Right kidney (tissue), 1 donor: ENCODE results near the gene FOXJ1.

Source experiments
- DNase-seq: peaks from one replicate; pipeline ENCODE4 v3.0.0-alpha.2; 2016

Gene FOXJ1

DNA sequence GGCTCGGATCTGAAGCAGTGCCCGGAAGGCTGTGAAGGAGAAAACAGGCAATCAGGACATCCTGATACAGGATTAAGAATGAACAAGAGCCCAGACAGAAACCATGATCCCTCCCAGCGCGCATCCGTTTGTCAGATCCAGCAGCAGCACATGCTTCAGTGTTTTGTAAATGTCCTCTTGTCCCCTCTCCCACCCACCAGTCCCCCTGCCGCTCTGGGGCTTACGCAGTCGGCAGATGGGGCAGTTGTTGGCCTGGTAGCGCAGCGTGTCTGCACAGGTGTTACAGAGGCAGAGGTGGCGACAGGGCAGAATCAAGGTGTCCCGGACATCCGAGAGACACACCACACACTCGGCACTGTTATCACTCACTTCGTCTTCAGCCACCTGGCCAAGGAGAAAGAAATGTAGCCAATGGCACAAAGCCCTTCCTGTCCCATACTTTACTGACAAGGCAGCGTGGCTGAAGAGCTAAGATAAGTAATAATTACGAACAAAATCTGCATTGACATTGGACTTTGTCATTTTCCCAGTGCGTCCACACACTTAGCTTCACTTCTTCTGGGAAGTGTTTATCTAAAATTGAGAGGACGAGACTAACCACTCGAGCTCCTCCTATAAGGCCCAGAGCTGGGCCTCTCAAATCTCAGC, 20.7 kb upstream of the FOXJ1 start:
- DNase-seq: no peak

GRCh38 chr17:76160896-76161528, 20.0 kb upstream of the FOXJ1 start:
- DNase-seq: no peak

GRCh38 chr17:76159157-76159556, 18.1 kb upstream of the FOXJ1 start:
- no peak for DNase-seq

DNA sequence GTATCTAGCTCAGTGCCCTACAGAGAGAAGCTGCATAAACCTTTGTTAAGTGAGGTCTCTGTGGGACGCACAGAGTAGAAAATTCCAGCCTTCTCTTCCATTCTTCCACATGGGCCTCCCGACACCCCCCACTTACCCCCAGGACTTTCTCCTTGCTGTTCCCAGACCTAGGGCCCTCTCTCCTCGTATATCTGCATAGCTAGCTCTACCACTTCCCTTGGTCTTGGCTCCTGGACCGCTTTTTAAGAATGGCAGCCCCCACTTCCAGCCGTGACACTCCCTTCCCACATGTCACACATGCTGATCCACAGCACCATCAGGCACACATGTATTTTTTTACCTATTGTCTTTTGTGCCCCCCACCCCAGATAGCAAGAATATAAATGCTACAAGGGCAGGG, 16.7 kb upstream of the FOXJ1 start:
- DNase-seq: no peak

DNA sequence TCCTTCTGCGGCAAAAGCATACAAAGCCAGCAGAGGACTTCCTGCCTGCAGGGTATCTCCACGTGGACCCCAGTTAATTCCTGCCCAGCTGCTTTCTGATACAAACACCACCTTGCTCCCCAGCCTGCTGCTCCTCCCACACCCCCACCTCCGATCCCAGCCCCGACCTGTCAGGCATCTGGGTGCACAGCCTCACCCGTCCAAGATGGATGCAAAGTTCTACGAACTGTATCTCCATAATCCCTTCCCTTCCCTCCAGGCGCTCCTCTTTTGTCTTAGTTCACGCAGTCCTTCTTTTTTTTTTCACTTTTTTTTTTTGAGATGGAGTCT, 15.6 kb upstream of the FOXJ1 start:
- DNase-seq: no peak

GRCh38 chr17:76155988-76156661, 15.1 kb upstream of the FOXJ1 start:
- no peak for DNase-seq

- no peak for DNase-seq
These were observed 14.1 kb upstream of the FOXJ1 start for GRCh38 chr17:76154936-76155845.

DNA sequence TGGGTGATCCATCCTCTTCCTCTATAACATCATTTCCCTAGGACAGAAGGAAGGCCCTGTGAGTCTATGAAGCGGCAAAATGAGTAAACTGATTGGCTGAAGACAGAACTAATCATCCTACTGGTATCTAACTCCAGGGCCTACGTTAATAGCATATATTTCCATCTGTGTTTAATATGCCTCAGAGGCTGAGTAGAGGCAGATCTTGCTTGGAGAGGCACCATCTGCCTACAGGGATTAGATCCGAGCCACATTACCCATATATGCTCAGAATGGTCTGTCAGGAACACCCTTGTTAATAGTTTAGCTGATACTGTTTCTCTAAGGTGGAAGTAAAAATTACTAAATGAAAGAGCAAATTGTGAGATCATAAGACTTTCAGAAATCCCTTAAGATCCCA, 13.2 kb upstream of the FOXJ1 start:
- DNase-seq: no peak

- DNase-seq: no peak
These were observed 12.6 kb upstream of the FOXJ1 start for GRCh38 chr17:76153640-76154039.

DNA sequence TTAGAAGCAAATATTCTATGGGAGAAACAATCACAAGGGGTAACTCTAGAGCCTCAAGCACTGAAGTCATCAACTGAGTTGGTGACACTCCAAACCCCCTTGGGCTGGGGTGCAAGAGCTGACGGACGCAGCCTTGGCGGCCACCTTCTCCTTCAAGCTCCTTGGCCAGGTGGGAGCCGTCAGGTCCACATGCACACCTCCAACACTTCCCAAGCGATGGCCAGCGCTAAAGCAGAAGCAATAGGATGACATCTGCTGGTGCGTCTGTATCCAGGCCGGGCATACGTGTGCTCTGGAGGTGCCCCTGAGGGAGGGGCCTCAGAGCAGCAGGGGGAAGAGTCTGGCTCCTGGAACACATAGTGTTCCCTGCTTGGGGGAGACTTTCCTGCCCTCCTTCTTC, 12.2 kb upstream of the FOXJ1 start:
- DNase-seq: no peak

DNA sequence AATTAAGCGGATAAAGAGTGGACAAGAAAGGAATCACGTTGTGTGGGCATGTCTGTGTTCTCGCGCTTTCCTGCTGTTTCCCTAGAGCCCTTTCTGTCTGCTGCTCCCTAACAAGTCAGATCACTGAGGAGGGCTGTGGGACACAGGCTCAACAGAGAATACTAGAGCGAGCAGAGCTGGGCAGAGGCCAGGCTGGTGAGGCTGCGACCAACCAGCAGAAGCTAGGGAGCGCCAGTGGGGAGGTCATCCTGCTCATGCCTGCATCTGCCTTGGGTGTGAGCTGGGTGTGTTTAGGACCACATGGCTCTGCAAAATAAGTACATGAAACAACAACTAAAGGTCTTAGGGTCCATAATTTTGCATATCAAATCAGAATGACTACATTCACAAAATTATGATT, 11.5 kb upstream of the FOXJ1 start:
- no peak for DNase-seq

DNA sequence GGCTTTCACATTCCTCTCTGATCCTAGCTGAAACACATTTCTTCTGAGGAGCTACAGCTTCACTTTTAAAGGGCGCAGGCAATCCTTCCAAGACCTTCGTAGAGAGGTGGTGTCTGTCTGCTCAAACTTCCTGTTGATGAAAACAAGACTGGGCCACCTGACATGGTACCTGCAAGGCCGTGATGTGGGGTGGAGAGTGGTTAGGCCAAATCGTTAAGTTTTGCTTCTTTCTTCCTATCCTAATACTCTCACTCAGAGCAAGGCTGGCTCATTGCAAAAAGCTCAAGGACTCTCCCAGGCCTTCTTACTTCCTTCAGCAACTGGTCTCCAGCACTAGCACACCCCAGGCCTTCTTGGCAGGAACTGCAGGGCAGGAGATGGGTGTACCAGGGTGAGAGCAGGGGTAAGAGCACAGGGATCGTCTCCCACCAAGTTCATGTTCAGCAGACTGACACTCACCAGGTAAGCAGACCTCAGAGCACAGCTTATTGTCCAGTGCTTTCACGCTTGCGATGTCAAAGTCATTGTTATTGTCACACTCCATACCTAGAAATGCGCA, 10.9 kb upstream of the FOXJ1 start:
- no peak for DNase-seq

- no peak for DNase-seq
These were observed 9.9 kb upstream of the FOXJ1 start for GRCh38 chr17:76150712-76151622.

- DNase-seq: no peak
These were observed 8.2 kb upstream of the FOXJ1 start for GRCh38 chr17:76149214-76149613.

GRCh38 chr17:76148015-76148326, 6.9 kb upstream of the FOXJ1 start:
- no peak for DNase-seq

GRCh38 chr17:76147211-76148014, 6.4 kb upstream of the FOXJ1 start:
- DNase-seq: no peak

DNA sequence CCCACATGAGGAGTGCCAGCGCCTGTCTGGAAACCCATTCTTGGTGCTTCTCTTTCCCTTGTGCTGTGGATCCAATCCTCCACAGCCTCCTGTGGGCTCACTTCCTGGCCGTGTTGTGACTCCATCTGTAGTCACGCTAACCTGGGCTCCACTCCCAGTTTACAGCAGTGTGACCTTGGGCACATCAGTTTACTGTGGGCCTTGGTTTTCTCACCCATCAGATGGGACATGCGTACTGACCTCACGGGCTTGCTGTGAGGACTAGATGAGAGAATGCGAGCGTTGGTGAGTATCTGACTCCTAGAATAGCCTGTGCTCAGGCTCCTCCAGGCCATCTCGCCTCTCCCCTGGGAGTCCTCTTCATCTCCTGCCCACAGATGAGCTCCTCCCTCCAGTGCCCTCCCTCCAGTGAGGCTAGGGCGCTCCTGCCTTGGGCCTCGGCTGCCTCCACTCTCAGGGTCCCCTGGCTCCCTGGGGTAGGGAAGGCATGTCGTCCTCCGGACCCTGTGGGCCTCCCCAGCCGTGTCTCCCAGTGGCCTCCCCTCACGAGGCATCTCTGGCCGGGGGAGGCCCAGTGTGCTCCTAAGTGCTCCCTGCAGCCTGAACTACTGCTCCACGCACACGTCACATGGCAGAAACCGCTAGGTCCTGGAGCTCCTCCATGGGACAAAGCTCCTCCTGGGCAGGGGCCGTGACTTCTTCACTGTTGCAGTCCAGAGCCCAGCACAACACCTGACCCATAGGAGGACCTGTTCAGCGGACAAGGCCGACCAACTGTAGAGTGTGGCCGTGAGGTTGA, 5.2 kb upstream of the FOXJ1 start:
- DNase-seq: no peak

GRCh38 chr17:76145231-76146052, 4.4 kb upstream of the FOXJ1 start:
- no peak for DNase-seq

- no peak for DNase-seq
These were observed 1.6 kb upstream of the FOXJ1 start for GRCh38 chr17:76142585-76143041.
